Astrocyte of the spinal cord (primary cell): ENCODE data around the gene CNDP1.
A peak's percentile ranks its signal among the peaks of the same experiment; 100 is the strongest.
"Not testable (repeated sequence)": the region's sequence is repeated elsewhere in the genome, so short reads cannot be mapped to it uniquely, and the experiment has no call there.

Experiments used
- DNase-seq: peaks from one replicate; pipeline ENCODE4 v3.0.0; 2011; ENCODE audit warnings: low read depth, low spot score
- H3K4me3 ChIP-seq: 2 replicates; pipeline ENCODE4 v1.5.1; 2011; ENCODE audit warnings: low read depth, mild to moderate bottlenecking, low read length, moderate library complexity
- in situ Hi-C: cut with HindIII; loops from 2 replicates; pipeline ENCODE4 v1.10.0; 2017; ENCODE audit warnings: low sequenced_read_pairs
- TF ChIP-seq, protein P1 (sequence below): IDR thresholded peaks from 2 replicates; pipeline ENCODE4 v1.5.1; 2012; ENCODE audit warnings: low read depth, mild to moderate bottlenecking, low read length, inconsistent platforms

Gene CNDP1

DNA sequence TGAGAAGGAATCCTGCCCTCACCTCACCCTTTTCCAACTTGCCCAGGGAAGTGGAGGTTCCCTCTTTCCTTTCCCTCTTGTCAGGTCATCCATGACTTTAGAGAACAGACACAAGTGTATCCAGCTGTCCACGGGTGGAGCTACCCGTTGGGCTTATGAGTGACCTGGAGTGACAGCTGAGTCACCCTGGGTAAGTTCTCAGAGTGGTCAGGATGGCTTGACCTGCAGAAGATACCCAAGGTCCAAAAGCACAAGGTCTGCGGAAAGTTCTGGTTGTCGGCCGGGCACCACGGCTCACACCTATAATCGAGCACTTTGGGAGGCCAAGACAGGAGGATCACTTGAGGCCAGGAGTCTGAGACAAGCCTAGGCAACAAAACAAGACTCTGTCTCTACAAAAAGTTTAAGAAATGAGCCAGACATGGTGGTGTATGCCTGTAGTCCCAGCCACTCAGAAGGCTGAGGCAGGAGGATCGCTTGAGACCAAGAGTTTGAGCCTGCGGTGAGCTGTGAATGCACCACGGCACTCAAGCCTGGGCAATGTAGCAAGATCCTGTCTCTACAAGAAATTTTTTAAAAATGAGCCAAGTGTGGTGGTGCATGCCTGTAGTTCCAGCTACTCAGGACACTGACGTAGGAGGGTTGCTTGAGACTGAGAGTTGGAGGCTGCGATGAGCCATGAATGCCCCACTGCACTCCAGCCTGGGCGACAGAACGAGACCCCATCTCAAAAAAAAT, 14.0 kb upstream of the CNDP1 start:
- in situ Hi-C loops: no loop called here
- no peak for DNase-seq
- TF ChIP-seq, protein P1, sequence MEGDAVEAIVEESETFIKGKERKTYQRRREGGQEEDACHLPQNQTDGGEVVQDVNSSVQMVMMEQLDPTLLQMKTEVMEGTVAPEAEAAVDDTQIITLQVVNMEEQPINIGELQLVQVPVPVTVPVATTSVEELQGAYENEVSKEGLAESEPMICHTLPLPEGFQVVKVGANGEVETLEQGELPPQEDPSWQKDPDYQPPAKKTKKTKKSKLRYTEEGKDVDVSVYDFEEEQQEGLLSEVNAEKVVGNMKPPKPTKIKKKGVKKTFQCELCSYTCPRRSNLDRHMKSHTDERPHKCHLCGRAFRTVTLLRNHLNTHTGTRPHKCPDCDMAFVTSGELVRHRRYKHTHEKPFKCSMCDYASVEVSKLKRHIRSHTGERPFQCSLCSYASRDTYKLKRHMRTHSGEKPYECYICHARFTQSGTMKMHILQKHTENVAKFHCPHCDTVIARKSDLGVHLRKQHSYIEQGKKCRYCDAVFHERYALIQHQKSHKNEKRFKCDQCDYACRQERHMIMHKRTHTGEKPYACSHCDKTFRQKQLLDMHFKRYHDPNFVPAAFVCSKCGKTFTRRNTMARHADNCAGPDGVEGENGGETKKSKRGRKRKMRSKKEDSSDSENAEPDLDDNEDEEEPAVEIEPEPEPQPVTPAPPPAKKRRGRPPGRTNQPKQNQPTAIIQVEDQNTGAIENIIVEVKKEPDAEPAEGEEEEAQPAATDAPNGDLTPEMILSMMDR: no peak
- H3K4me3 ChIP-seq: no peak overlapping the region

DNA sequence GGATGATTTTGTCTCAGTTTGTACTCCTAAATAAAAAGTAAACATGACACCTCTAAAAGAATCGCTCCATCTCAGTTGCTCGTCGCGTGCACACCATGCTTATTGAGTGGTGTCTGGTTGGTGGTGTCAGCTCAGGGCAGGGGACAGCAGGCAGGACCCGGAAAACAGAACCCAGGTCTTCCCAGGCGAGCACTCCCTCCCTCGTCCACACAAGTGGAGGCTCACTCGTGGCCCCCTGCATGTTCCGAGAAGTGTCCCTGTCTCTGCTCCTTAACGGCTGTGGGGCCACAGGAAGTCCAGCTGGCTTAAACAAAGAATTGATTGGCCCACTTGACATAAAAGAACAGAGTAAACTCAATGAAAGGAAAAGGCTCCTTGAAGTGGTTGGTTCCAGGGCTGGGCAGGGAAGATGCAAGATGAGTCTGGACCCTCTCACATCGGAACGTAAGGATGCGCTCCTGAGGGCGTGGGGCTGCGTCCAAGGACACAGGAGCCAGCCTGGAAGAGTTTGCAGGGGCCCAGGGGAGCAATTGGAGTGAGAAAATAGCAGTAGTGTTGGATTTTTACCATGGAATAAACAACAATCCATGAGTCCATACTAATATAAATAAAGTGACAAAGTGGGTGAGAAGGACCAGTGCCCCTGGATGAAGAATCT, 13.1 kb upstream of the CNDP1 start:
- no peak overlapping the region for H3K4me3 ChIP-seq
- in situ Hi-C loops: no loop called here
- no peak for DNase-seq
- TF ChIP-seq, protein P1: no peak

GRCh38 chr18:74522635-74523548, 11.4 kb upstream of the CNDP1 start:
- no peak overlapping the region for H3K4me3 ChIP-seq
- no peak for DNase-seq
- TF ChIP-seq, protein P1: no peak
- in situ Hi-C loops: no loop called here

GRCh38 chr18:74524097-74524496, 10.2 kb upstream of the CNDP1 start:
- in situ Hi-C loops: no loop called here
- DNase-seq: peak; percentile 36
- TF ChIP-seq, protein P1: no peak
- H3K4me3 ChIP-seq: no peak overlapping the region

- in situ Hi-C loops, DNase-seq, H3K4me3 ChIP-seq: not testable (repeated sequence)
Measured at GRCh38 chr18:74524915-74525314, 9.4 kb upstream of the CNDP1 start.

GRCh38 chr18:74525741-74526140, 8.6 kb upstream of the CNDP1 start:
- TF ChIP-seq, protein P1: no peak
- no peak overlapping the region for H3K4me3 ChIP-seq
- no peak for DNase-seq
- in situ Hi-C loops: no loop called here

GRCh38 chr18:74526488-74526887, 7.8 kb upstream of the CNDP1 start:
- TF ChIP-seq, protein P1: no peak
- DNase-seq: no peak
- in situ Hi-C loops: no loop called here
- no peak overlapping the region for H3K4me3 ChIP-seq
